Activated CD4-positive, alpha-beta T cell treated with anti-CD3 and anti-CD28 coated beads for 24 hours (primary cell): ENCODE data around the gene CELF3.
"Not testable (repeated sequence)": the region's sequence is repeated elsewhere in the genome, so short reads cannot be mapped to it uniquely, and the experiment has no call there.

Experiments
- DNase-seq, 2 donors: peaks; one replicate each; pipeline ENCODE4 v3.0.0-alpha.2; 2020; ENCODE audit warnings: low read depth in 2 of 2

Gene CELF3

DNA sequence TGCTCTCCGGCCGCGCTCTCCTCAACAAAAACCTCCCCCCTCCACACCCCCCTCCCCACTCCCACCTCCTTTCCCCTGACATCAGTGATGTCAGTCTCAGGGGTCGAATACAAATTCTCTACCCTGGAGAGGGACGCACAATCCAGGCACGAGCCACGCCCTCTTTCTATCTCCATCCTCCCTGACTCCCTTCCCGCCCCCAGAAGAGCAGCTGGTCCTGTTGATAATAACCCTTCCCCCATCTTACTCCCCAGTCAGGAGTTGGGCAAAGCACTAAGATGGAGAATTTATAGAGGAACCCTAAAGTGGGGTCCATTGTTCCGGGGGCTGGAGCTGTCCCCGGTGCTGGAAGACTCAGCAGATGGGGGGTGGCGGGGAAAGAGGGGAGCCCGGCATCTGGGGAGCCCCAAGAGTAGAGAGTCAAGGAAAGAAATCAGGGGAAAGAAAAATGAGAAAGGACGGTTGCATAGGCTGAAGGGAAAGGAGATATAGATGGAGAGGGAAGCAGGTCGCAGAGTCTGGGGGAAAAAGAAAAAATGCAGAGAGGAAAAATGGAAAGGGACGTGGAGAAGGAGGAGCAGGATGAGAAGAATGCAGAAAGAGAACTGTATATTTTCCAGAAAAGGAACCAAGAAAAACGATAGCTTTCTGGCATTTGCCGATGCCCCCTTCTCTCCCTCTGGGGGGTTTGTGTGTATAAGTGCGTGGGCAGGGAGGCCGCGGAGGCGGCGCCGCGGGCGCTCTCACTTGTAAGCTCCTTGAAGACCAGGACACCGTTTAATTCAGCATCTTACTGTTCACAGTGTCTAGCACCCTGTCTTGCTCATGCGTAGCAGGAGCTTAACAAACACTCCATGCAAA, at the start of gene CELF3:
CELF3 (minus strand) TSS at position 33 of the 861 bp plus-strand sequence. CDS start 783 bp downstream, outside the sequence.
- no peak for DNase-seq

DNA sequence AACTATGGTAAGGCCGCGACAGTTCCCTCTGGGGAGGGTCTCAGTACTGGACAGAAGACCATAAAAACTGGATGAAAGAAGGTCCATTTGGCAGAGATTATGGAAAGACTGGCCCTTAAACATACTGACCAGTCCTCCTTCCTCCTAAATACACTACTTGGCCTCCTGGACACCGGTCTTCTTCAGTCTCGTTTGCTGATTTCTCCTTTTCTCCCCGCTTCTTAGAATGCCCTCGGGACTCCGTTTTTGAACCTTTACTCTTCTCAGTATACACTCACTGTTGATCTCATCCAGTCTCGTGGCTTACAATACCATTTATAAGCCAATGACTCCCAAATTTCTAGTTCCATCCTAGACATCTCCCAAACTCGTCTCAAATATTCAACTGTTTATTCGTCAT, 47.4 kb upstream of the CELF3 start:
- no peak for DNase-seq

DNA sequence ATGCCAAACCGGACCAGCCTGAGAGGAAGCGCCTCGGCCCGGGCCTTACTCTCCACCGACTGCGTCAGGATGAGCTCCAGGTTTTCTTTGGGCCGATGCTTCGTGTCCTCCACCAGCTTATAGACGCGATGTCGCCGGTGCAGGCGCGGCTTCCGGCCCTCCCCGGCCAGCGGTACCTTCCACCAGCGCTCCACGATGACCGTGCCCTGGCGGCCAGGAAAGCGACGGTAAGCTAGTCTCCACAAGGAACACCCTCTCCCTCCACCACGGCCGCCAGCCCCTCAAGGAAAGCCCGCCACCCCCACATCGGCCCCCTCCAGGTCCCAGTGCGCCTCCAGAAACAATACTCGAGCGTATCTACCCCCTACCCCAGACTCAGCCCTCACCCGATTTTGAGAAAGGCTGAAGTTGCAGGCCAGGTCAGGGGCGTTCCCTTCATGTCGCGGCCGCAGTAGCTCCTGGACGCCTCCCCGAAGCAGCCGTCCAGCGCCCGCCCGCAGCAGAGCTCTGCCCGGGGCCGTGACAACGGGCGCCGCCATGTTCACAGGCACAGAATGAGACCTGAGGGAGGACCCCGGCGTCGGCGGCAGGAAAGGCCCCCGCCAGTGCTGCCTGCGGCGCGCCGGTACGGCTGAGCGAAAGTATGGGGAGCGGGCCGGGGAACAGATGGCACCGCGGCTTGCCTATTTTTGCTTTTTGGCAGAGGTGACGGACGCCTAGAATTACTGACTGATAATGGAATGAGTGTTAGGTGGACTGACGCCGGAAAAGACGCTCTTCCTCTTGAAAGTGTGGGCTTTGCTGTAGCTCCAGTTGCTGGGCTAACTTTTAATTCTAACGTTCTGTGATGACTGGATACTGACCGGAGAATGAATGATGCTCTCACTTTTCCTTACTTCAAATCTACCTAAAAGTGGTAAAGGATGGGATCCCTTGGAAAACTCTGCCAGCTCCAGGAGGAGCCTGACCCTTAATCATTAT, 46.6 kb upstream of the CELF3 start, which contains the start of gene MRPL9:
MRPL9 (minus strand) TSS at position 556 of the 981 bp plus-strand sequence; CDS start at position 539, 17 bp downstream.
- peak; percentile 76 to 79 for DNase-seq

DNA sequence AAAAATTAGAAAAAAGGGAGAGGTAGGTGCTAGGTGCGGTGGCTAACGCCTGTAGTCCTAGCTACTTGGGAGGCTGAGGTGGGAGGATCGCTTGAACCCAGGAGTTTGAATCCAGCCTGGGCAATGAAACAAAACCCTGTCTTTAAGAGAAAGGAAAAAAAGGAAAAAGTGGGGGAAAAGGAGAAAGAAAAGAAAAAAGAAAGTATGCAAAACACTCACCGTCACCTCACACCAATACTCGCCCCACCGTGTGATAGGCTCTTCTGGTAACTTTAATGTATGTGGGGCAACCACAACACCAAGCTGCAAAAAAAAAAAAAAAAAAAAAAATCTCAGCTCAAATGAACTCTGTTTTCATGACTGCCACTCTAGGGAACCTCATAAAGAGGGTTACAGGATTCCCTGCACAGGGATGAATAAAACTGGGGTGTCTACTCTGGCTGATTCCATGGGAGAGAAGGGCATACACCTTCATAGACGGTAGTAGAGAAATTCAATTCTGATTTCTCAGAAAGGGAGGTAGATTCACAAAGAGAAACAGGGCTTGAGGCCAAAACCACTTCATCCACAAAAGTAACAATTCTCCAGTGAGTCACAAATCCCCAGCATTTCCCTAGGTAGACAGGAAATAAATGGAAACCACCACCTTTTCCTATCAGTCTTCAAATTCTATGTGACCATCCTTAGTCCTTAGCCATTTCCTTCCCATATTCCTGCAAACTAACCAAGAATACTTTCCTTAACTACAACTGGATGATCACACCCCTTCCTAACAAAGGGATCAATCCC, 44.2 kb upstream of the CELF3 start:
- DNase-seq = no peak

DNA sequence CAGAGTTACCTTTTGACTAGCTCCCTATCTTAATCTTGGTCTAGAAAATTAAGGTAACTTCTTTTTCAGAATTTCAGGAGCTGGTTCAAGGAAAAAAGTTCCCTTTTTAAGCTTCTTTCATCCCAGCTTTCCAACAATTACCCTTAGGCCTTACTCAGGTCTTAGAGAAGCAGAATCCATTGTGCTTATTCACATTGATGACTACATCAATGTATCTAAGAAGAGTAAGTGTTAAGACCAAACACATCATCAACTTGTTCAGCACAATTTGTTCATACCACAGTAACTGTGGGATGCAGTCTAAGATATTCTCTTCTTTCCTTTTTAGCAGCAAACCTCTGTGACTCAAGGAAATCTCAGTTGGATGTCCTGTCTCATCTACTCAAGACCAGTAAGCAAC, 42.6 kb upstream of the CELF3 start:
- DNase-seq = no peak

DNA sequence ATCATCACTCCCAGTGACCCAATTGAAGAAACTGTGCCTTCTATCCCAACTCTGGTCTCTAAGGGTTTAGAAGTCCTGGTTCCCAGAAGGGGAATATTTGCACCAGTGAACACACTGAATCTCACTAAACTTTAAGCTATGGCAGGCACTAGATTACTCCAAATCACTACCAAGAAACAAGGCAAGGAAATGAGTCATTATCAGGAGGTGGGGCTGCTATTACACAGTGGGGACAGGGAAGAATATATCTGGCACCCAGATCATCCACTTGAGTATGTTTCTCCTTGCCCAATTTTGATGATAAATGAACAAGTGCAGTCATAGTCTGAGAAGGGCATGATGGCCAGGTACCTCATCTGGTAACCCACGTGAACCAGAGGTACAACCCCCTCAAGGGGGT, 39.7 kb upstream of the CELF3 start:
- DNase-seq = no peak

DNA sequence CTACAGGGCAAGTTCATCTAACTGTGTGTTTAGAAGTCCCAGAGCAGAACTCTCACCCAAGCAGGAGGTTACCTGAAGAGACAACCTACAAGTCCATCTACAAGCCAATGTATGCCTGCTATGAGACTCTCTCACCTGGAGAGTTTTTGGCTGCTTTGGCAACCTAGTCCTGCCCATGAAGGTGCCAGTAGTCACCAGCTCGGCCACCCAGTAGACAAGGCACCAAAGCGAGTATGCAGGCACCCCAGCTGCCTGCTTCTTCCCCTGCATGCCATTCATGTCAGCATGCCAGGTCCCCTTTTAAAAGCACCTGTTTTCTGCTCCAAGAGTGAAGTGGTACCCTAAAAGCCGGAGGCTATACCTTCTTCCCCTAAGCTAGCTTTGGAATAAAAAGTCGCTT, 24.9 kb upstream of the CELF3 start:
- DNase-seq = no peak

DNA sequence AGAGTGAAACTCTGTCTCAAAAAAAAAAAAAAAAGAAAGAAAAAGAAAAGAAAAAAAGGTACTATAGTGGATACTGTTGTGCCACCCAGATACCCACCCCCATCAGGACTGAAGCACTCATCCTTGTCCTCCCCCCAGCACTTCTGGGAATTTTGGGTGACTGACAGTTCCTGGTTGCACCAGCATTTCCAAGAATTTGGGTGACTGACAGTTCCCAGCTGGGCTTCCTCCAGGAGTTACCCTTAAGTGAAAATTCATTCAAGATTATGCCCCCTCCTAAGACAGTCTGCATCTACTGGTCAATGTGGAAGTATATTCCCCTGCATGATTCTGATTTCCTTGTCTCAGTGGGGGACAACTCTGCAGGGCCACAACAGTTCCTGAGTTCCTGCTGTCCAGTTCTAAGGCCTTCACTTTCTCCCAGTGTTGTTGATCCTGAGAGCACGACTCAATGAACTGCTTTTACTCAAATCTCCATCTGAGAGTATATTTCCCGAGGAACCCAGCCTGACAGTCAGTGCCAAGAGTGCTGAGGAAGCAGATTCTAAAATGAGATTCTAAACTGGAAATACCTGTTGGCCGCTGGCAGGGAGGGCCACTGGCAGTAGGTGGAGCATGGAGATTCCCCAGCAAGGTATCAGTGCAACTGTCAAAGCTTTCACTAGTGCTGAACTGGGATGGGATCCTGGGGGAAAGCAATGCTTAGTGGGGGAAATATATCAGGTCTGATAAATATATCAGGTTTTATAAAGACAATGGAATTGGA, 23.2 kb upstream of the CELF3 start:
- DNase-seq = no peak

DNA sequence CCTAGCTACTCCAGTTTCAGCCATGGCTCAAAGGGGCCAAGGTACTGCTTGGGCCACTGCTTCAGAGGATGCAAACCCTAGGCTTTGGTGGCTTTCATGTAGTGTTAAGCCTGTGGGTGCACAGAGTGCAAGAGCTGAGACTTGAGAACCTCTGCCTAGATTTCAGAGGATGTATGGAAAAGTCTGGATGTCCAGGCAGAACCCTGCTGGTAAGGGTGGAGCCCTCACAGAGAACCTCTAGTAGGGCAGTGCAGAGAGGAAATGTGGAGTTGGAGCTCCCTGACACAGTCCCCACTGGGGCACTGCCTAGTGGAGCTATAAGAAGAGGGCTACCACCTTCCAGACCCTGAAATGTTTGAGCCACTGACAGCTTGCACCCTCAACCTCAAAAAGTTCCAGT, 20.9 kb upstream of the CELF3 start:
- no peak for DNase-seq

DNA sequence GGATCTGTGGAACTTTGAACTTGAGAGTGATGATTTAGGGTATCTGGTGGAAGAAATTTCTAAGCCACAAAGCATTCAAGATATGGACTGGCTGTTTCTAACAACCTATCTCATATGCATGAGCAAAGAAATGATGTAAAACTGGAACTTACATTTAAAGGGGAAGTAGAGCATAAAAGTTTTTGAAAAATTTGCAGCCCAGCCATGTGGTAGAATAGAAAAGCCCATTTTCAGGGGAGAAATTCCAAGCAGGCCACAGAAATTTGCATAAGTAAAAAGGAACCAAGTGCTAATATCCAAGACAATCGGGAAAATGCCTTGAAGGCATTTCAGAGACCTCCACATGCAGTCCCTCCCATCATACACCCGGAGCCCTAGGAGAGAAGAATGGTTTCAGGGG, 20.4 kb upstream of the CELF3 start:
- no peak for DNase-seq

DNA sequence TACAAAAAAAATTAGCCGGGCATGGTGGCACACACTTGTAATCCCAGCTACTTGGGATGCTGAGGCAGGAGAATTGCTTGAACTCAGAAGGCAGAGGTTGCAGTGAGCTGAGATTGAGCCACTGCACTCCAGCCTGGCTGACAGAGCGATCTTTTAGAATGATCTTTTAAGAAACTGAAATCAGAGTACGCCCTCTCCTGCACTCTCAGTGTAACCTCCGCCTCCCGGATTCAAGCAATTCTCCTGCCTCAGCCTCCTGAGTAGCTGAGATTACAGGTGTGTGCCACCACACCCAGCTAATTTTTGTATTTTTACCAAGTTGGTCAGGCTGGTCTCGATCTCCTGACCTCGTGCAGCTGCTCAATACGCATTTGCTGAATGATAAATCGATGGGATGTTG, 17.4 kb upstream of the CELF3 start:
- DNase-seq = not testable (repeated sequence)

DNA sequence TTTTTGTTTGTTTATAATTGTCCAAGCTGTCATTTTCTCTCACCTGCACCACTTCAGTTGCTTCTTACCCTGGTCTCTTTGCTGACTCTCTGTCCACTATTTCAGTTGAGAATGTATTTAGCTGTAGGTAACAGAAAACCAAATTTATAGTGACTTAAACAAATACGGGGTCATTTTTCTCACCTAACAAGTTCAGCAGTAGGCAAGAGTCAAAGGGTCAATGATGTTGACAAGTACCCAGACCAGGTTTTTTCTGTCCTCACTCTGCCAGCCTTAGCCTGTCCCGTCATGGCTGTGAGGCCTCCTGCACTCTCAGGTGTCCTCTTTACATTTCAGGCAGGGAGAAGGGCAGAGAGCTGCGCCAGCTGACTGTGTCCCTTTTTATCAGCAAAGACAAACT, 16.5 kb upstream of the CELF3 start:
- DNase-seq = no peak

DNA sequence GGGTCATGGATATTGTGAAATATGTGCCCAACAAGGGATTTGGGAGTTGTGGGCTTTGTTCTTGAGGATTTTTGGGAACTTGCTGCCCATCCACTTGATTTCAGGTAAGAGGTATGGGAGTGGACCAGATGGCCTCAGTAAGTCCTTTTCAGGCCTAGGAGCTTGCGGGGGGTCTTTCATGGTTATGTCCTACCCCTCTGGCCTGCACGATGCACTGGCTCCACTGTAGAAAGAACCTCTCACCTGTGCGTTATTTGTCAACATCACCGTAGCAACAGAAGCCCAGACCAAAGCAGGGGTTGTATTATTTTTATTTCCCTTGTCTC, 13.3 kb upstream of the CELF3 start:
- no peak for DNase-seq

DNA sequence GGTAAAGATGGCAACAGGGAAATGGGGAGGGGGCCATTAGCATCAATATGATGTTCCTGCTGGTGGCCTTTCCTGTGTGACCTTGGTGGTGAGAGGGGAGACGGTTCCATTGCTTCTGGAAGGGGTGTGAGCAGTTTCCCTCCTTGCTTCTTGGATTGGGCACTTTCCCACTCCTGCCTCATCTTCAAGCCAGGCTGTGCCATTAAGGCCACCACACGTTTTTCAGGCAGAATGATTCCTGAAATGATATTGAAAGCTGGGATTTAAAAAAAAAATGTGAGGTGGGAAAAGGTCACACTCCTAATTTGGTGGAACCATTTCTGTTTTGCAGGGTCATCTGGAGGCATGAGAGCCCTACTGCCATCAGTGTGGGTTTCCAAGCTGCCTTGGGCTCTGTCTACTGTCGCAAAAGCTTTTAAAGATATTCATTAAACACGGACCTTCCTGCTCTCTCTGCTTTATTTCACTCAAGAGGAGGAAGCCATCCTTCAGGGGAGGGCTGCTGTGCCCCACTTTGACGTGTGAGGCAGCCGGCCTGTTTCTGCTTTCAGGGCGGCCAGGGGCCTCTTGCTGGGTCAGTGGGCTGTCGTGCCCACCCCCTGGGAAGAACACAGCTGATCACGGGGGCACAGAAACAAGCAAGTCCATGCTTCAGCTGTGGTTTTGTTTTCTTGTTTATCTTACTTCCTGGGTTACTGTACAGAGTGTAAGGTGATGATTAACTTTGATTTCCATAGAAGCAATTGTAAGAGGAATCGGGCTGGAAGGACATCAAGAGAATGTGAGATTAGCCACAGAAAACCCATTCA, 12.8 kb upstream of the CELF3 start:
- no peak for DNase-seq

DNA sequence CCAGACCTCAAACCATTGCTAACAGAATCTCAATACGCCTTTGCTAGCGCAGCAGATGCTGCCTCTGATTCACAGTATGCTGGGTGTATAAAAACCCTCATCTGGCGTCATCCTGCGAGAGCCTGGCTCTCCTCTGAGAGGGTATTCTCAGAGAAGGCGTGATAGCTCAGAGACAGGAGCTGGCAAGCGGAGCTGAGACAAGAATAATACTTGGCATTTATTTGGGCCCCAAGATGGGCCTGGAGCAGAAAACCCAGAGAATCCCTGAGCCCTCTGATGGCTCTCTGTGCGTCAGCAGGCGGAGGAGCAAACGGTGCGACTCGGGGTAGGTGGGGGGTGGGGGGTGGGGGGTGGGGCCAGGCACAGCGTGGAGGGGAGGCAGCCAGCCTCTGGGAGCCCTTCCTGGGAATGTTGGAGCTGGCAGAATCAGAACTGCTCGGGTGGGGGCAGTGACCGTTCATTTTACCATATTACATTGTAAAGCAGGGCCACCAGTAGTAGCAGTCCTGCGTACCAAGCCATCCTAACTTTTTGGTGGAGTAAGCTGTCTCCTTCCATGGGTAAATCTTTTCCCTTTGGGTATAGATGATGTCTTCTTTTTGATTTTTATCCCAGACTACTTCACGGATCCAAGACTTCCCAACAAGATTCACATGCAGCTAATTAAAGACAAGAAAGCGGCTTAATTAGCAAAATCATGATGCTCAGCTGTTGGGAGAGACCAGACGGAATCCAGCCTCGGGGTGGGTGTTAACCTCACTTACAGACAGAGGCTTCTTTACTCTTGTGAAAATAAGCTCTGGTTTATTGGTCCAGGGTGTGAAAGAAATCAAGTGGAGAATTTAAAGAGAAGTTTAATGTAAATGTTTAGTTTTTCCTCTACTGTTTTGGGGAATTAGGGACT, 11.8 kb upstream of the CELF3 start:
- DNase-seq = no peak

DNA sequence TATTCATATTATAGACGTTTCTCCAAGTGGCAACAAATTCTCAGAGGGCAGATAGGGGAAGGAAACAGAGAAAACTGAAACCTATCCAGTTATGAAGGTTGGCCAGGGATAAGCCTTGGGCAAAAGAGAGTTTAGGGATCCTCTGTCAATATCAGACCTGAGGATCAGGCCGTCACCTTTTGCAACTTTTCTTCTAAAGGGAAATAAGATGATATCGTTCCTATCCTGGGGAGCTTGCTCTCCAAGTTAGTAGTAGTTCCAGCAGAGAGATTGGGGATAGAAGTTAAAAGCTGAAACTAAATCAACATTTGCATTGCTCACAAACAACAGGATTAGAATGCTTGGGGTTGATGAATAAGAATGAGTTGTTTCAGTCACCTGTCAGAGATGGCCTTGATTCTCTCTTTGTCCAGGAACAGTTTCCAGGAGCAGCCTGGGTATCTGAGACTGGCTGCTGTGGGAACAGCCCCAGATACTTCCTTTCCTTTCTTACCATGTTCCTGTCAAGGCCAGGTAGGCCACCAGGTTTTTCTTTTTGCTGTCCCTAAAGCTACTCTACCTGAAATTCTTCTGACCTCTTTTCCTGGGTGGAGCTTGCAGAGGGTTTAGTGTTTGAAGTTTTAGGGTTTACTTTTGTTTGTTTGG, 7.2 kb upstream of the CELF3 start:
- no peak for DNase-seq

DNA sequence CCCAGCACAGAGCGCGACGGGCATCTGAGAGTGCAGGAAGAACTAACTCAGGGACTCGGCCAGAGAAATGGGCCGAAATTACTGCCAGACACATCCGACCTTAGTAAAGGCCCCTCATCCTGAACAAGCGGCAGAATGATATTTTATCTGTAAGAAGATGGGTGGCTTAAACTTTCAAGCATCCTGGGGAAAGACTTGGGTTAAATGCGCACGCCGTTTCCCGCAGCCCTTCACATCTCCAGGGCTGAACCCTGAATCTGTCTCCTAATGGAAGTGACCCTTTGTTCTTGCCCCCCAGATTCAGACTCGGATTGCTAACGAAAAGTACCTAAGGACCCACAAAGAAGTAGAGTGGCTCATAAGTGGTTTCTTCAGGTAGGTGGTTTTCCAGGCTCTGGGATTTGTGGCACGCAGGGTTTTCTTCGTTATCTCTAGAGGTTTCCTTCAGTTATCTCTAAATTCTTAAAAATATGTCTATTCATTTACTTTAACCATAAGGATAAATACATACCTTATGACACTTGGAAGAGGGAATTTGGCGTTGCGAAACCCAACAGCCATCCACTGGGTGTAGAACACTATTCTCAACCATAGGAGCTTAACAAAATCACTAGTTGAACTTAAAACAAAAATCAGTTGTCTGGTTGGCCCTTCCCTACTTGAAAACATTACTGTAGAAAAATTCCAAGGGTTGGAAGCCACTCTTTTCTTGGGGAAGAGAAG, 5.3 kb upstream of the CELF3 start:
- no peak for DNase-seq
